Suprapubic skin (tissue), 4 donors: ENCODE data around the gene EGR4. TPM values are rescaled to one million over a fixed set of nuclear protein-coding genes. Genes with fewer than 3 reads are reported as not detected.
"Not testable (repeated sequence)": the region's sequence is repeated elsewhere in the genome, so short reads cannot be mapped to it uniquely, and the experiment has no call there.

Experiments used
- DNase-seq, 2 donors: peaks; one replicate each; pipeline ENCODE4 v3.0.0-alpha.2; 2019; ENCODE audit warnings: low spot score in 2 of 2
- H3K27ac ChIP-seq: fragments of 200-600 bp; sonication (generic); one replicate; pipeline ENCODE4 v1.5.1; 2019
- H3K27me3 ChIP-seq: fragments of 200-600 bp; sonication (generic); one replicate; pipeline ENCODE4 v1.5.1; 2019
- H3K36me3 ChIP-seq: fragments of 200-600 bp; sonication (generic); one replicate; pipeline ENCODE4 v1.5.1; 2019
- H3K4me1 ChIP-seq: fragments of 200-600 bp; sonication (generic); one replicate; pipeline ENCODE4 v1.5.1; 2019
- H3K4me3 ChIP-seq: fragments of 200-600 bp; sonication (generic); one replicate; pipeline ENCODE4 v1.5.1; 2019; ENCODE audit warnings: mild to moderate bottlenecking
- H3K9me3 ChIP-seq: fragments of 200-600 bp; sonication (generic); one replicate; pipeline ENCODE4 v1.5.1; 2019
- EP300 ChIP-seq: sonication (generic); formaldehyde crosslinking; IDR thresholded peaks from one replicate; pipeline ENCODE4 v1.6.1; 2017; ENCODE audit warnings: antibody characterized with exemption
- POLR2A ChIP-seq, 2 donors: fragments of 450-650 bp; IDR thresholded peaks; one replicate each; pipeline ENCODE4 v1.6.1; 2017; ENCODE audit warnings: antibody characterized with exemption in 2 of 2, mild to moderate bottlenecking in 2 of 2, moderate library complexity in 2 of 2
- POLR2AphosphoS5 ChIP-seq, 3 donors: sonication (generic); formaldehyde crosslinking; IDR thresholded peaks; one replicate each; pipeline ENCODE4 v1.6.1; 2017; ENCODE audit warnings: antibody characterized with exemption in 3 of 3
- WGBS: methylation state at CpG from one replicate; pipeline ENCODE4 v1.1.5; 2018; 5-methylcytosine and 5-hydroxymethylcytosine counted together
- total RNA-seq, 4 donors: library from RNA; depleted of rRNA; stranded (reverse); fragments of >200 nt; gene quantifications; one replicate each; pipeline ENCODE4 v1.1.0, GENCODE V29; 2016
- TF ChIP-seq, protein P1 (sequence below), 2 donors: fragments of 200-600 bp in 1 of 2; fragments of 450-650 bp in 1 of 2; sonication (generic) in 1 of 2; IDR thresholded peaks; one replicate each; pipeline ENCODE4 v1.5.1; 2016 to 2019; ENCODE audit warnings: antibody characterized with exemption in 2 of 2, mild to moderate bottlenecking in 1 of 2, moderate library complexity in 1 of 2

The EGR4 gene
- total RNA-seq, 4 donors from 2014 or later, result not detected

DNA sequence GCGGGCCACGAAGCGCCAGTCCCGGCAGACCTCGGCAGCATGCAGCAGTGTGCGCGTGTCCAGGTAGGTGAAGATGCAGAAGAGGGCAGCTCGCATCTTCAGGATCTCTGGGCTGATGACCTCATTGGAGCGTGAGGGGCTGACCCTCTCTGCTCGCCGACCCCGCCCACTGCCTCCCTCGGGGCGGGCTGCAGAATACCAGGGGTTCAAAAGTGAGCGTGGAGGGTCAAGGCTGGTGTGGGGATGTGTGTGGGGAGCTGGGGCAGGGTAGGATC is 29.1 kb downstream of the EGR4 start:
- 87% methylated on average over 15 of the region's 15 CpGs for WGBS
- TF ChIP-seq POLR2AphosphoS5 (IDR thresholded peaks at IDR 0.05) (no peak), EP300 (no peak), POLR2A (IDR thresholded peaks at IDR 0.05) (no peak)
- TF ChIP-seq, protein P1, sequence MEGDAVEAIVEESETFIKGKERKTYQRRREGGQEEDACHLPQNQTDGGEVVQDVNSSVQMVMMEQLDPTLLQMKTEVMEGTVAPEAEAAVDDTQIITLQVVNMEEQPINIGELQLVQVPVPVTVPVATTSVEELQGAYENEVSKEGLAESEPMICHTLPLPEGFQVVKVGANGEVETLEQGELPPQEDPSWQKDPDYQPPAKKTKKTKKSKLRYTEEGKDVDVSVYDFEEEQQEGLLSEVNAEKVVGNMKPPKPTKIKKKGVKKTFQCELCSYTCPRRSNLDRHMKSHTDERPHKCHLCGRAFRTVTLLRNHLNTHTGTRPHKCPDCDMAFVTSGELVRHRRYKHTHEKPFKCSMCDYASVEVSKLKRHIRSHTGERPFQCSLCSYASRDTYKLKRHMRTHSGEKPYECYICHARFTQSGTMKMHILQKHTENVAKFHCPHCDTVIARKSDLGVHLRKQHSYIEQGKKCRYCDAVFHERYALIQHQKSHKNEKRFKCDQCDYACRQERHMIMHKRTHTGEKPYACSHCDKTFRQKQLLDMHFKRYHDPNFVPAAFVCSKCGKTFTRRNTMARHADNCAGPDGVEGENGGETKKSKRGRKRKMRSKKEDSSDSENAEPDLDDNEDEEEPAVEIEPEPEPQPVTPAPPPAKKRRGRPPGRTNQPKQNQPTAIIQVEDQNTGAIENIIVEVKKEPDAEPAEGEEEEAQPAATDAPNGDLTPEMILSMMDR (IDR thresholded peaks at IDR 0.05), result no peak

DNA sequence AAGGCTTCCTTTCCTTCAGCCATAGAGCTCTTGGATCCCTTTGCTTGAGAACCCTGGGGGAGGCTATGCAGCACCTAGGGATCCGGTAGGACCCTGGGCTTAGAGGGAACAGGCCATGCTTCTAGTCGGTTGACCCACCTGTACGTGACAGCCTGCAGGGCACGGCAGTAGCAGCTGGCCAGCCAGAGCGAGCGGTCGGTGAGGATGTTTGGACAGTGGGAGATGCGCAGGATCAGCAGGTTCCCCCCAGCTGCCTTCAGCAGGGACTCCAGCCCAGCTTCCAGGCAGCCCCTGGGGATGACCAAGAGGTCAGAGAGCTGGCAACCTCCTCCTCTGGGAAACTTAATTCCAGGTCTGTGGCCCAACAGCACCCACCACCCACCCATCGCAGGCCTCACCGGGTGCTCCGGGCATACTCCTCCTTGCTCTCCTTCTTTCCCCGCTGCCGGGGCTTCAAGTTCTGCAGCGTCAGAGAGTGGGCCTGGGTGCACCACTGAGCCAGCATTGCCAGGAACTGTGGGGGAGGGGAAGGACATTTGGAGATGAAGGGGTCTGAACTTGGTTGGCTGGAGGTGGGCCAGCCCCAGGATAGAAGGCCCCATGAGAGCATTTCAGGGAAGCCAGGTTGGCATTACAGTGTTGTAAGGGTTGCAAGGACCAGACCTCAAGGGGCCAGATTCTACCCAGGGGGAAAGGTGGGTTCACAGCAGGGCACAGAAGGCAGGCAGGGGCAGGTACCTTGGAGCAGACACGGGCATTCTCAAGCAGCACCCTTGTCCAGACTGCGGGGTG is 29.6 kb downstream of the EGR4 start:
- Histone ChIP-seq H3K27me3 (peaks cover 16% of the 10 kb centered on the region), H3K36me3 (peaks cover 3% of the 10 kb centered on the region), H3K4me3 (no peak overlapping the region), H3K27ac (no peak overlapping the region), H3K4me1 (peaks cover 5% of the 10 kb centered on the region), H3K9me3 (no peaks in the 10 kb centered on the region)
- TF ChIP-seq, protein P1 (IDR thresholded peaks at IDR 0.05), result no peak
- TF ChIP-seq EP300, result no peak
- no peak for TF ChIP-seq POLR2AphosphoS5 (IDR thresholded peaks at IDR 0.05)
- no peak for TF ChIP-seq POLR2A (IDR thresholded peaks at IDR 0.05)
- no peak for DNase-seq
- 91% methylated on average over 16 of the region's 16 CpGs for WGBS

More for the DNA sequence above, 29.1 kb downstream of the EGR4 start:
- no peaks in the 10 kb centered on the region for H3K9me3 ChIP-seq
- H3K4me3 ChIP-seq, result no peak overlapping the region
- peaks cover 21% of the 10 kb centered on the region for H3K27me3 ChIP-seq
- no peaks in the 10 kb centered on the region for H3K36me3 ChIP-seq
- no peak for DNase-seq
- no peak overlapping the region for H3K27ac ChIP-seq
- peaks cover 10% of the 10 kb centered on the region for H3K4me1 ChIP-seq

DNA sequence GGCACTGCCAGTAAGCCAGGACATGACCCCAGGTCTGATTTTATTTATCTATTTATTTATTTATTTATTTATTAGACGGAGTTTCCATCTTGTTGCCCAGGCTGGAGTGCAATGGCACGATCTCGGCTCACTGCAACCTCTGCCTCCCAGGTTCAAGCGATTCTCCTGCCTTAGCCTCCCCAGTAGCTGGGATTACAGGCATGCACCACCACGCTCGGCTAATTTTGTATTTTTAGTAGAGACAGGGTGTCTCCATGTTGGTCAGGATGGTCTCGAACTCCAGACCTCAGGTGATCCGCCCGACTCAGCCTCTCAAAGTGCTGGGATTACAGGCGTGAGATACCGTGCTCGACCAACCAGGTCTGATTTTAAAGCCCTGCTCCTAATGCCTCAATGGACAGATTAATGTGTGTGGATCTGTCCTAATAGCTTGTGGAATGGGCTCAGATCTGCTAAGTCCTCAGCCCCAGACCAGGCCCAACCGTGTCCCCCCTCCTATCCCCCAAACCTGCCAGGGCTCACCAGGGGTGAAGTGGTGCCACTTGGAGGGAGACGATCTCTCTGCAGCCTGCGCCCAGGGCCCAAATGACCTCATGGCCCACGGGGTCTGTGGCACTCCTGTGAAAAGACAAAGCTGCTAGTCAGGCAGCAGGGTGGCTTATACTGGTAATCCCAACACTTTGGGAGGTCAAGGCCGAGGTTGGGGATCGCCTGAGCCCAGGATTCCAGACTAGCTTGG is 30.5 kb downstream of the EGR4 start:
- not testable (repeated sequence) for H3K36me3 ChIP-seq, H3K9me3 ChIP-seq, DNase-seq, H3K4me1 ChIP-seq, H3K4me3 ChIP-seq, H3K27ac ChIP-seq
- WGBS, result 93% methylated on average over 14 of the region's 18 CpGs
- peaks cover 11% of the 10 kb centered on the region for H3K27me3 ChIP-seq

DNA sequence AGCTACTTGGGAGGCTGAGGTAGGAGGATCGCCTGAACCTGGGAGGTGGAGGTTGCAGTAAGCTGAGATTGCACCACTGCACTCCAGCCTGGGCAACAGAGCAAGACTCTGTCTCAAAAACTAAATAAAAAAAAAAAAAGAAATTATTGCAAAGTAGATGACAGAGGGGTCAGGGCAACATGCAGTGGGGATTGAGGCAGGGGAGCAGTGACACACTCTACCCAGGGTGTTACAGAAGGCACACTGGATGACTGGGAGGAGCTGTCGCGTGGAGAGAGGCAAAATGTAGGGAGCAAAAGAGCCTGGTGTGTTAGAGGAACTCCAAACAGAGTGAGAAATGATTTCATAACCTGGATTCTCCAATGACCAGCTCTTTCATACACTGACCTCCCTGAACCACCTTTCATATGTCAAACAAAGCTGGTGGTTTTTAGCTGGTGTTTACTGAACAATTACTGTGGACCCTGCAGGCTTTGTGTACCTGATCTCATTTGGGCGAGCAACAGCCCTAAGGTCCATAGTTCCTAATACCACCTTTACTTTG is 31.2 kb downstream of the EGR4 start:
- DNase-seq, result no peak
- TF ChIP-seq, protein P1 (IDR thresholded peaks at IDR 0.05), result no peak
- TF ChIP-seq EP300 (no peak), POLR2AphosphoS5 (IDR thresholded peaks at IDR 0.05) (no peak), POLR2A (IDR thresholded peaks at IDR 0.05) (no peak)
- WGBS, result 90% methylated on average over 4 of the region's 4 CpGs

DNA sequence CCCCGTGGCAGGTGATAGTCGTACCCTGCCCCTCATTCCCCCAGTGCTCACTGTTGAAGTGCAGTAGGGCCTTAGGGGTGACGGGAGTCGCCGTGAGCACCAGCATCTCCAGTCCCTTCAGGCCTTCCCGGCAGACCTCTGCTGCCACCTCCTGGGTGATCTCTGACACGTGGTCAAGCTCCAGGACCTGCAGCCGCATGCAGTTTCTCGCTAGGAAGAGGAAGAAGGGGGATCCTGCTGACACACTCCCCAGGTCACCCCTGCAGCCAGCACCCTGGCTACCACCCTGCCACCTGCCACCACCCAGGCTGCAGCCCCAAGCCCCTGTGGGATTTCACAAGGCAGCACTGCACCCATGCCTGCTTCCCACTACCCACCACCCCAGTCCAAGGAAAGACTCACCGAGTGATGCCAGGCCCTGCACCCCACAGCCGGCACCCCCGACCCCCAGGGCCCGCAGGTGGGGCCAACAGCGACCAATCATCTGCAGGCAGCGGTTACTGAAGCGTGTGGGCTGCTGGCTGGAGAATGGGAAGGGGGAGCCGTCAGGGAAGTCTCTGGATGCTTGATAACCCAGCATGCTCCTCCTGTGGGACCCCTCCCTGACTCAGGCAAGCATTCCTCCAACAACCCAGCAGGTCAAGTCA is 32.9 kb downstream of the EGR4 start:
- TF ChIP-seq, protein P1 (IDR thresholded peaks at IDR 0.05), result peak in 1 of 2 donors; percentile 27
- no peak for TF ChIP-seq POLR2AphosphoS5 (IDR thresholded peaks at IDR 0.05)
- Histone ChIP-seq H3K27me3 (no peaks in the 10 kb centered on the region), H3K27ac (no peak overlapping the region), H3K4me3 (no peak overlapping the region), H3K9me3 (no peaks in the 10 kb centered on the region), H3K36me3 (peaks cover 3% of the 10 kb centered on the region), H3K4me1 (no peaks in the 10 kb centered on the region)
- WGBS, result 52% methylated on average over 6 of the region's 17 CpGs
- no peak for DNase-seq

More for the DNA sequence above, 31.2 kb downstream of the EGR4 start:
- peaks cover 3% of the 10 kb centered on the region for H3K36me3 ChIP-seq
- H3K9me3 ChIP-seq, result no peaks in the 10 kb centered on the region
- H3K4me1 ChIP-seq, result no peaks in the 10 kb centered on the region
- no peak overlapping the region for H3K27ac ChIP-seq
- H3K27me3 ChIP-seq, result peaks cover 11% of the 10 kb centered on the region
- no peak overlapping the region for H3K4me3 ChIP-seq
